HG02870 (cell line): Measurements from ENCODE around the gene ANKFN1.
"Not testable (repeated sequence)": the region's sequence is repeated elsewhere in the genome, so short reads cannot be mapped to it uniquely, and the experiment has no call there.

ENCODE experiments used
- ATAC-seq: cut with Tn5 transposase; IDR thresholded peaks from one replicate; pipeline ENCODE4 v1.9.1; 2021; ENCODE audit warnings: mild to moderate bottlenecking, moderate library complexity; ENCODE audit not compliant: unreplicated experiment

Gene ANKFN1

DNA sequence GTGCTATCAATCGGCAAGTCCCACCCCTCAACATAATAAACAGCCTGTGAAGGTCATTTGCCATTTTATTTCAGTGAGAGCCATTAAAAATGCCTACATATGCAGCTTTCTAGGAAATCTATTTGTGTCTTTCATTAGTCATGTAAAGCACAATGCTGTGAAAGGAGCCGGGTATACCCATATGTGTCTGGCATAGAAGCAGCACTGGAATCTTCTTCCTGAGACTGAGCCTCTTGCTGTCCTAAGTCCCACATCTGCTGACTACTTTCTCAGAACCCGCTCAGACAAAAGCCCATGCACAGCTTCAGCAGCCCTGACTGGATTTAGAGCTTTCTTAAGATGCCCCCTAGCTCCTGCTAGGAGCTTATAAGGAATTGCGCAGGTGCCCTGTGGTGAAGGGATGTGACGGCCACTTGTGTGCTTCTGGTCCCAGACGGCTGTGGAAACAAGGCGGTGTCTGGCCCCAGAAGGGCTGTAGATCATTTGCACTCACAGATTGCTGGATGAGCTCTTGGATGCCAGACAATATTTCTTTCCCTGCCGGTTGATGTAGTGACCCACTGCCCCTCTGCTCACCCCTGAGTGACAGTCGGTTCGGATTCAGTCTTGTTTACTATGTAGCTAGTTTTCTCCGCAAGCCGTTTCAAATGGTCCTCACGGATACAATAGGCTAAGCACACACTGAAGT is 172.2 kb downstream of the ANKFN1 start:
- ATAC-seq, result no peak

DNA sequence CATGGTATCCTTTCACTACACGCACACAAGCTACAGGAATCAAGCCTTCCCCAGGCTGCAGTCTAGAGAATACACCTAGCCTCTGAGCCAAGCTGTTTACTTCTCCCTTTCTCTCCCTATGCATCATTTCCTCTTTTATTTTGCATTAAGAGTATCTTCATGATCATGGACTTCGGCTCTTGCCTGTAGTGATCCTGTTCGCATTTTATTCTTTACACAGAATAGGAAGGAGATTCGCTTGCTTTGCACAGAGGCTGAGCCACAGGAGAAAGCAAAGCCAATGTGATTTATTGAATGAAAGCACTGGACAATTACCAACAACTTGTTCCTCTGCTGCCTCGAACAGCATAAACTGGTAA is 172.7 kb downstream of the ANKFN1 start:
- ATAC-seq, result no peak

GRCh38 chr17:56347639-56348038 is 194.4 kb downstream of the ANKFN1 start:
- no peak for ATAC-seq

DNA sequence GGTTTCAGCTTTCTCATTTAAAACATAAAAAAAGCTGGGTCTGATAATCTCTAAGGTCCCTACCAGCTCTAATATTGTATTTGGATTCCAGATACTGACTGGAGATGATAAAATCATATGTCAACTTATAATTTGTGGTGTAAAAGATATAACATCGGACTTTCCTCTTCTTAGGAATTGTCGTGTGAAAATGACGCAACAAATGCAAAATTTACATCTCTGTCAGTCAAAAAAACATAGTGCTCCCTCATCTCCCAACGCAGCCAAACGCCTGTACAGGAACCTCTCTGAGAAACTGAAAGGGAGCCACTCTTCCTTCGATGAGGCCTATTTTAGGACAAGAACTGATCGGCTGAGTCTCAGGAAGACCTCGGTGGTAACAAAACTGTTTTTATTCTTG is 197.3 kb downstream of the ANKFN1 start:
- ATAC-seq, result no peak

- no peak for ATAC-seq
Observed at GRCh38 chr17:56351675-56352074, 198.4 kb downstream of the ANKFN1 start.

DNA sequence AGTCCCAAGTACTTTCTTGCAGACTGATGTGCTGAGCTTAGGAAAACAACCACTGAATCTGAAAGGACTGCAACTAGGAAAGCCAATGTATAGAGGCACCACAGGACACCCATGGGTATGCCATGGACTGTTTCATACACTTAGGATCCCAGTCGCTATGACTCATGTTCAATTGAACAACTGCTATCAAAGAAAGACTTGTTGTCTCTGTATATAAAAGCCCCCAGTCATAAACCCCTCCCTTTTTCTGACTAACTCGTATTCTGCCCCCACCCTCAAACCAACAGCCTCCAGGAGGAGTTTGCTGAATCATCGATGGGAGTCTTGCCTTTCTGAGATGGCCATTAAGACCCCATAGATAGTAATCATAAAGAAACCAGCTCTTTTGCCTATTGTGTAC is 205.4 kb downstream of the ANKFN1 start:
- ATAC-seq, result no peak

- peak; percentile 65 for ATAC-seq
Observed at GRCh38 chr17:56359518-56359917, 206.2 kb downstream of the ANKFN1 start.

- ATAC-seq, result no peak
Observed at GRCh38 chr17:56367366-56367765, 214.1 kb downstream of the ANKFN1 start.

- no peak for ATAC-seq
Observed at GRCh38 chr17:56373981-56374833, 220.9 kb downstream of the ANKFN1 start.

- no peak for ATAC-seq
Observed at GRCh38 chr17:56389356-56389755, 236.1 kb downstream of the ANKFN1 start.

GRCh38 chr17:56392321-56392720 is 239.0 kb downstream of the ANKFN1 start:
- no peak for ATAC-seq

DNA sequence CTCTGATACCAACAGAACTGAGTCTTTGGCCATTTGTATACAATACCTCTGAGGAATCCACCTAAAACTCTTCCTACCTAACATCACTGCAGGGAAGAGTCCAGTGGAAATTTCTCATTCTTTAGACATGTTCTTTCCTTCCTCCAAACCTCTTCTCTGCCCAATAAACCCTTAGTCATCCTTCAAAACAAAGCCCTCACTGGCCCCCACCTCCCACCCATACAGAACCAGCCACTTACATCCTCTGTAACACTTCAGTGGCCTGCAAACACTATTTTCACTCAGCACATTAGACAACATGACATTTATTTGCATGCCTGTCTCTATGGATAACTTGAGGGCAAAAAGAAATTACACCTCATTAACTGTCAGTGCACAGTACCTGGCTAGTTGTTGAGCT is 239.9 kb downstream of the ANKFN1 start:
- ATAC-seq, result no peak

GRCh38 chr17:56395787-56396186 is 242.5 kb downstream of the ANKFN1 start:
- no peak for ATAC-seq

GRCh38 chr17:56407086-56407485 is 253.8 kb downstream of the ANKFN1 start:
- no peak for ATAC-seq

DNA sequence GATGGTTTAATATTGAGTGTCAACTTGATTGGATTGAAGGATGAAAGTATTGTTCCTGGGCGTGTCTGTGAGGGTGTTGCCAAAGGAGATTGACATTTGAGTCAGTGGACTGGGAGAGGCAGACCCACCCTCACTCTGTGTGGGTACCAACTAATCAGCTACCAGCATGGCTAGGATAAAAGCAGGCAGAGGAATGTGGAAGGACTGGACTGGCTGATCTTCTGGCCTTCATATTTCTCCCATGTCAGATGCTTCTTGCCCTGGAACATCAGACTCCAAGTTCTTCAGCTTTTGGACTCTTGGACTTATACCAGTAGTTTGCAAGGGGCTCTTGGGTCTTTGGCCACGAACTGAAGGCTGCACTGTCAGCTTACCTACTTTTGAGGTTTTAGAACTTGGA is 259.1 kb downstream of the ANKFN1 start:
- not testable (repeated sequence) for ATAC-seq

GRCh38 chr17:56416682-56417351 is 263.5 kb downstream of the ANKFN1 start:
- ATAC-seq, result no peak

DNA sequence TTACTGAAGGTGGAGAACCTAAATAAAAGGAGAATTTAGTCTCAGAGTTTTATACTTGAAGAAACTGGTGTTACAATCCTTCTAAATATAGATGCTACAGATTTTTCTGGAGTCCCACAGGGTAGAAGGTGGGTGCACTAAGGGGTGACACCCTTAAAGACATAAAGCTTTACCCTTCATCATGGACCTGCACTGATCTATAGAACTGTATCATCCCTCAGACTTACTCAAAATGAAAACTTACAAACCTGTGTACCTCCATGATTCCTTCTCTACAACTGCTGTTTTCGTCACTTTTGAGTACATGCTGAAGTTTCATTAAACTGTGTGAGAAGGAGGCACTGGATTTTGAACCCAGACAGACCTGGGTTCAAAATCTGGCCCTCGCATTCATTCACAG is 270.7 kb downstream of the ANKFN1 start:
- ATAC-seq, result no peak

DNA sequence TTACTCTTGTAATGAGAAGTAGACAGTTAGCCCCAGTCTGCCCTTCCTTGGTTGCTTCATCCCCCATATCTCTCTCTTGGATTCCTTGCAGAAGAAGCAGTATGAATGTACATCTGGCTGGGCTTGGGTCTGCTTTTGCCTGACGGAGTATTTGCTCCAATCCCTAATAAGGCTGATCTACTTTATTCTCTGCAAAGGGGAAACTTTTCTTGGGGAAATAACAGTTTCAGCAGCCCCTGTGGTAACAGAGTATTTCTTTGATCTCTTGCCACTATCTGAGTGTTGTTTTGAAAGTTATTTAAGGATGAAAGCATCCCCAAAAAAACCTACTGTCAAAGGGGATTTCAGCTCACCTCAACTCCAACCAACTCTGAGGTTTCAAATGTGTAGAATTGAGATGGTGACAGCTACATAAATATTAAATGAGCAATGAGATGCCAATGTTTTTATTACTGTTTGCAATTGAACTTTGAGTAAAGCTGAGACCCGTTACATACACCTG is 271.3 kb downstream of the ANKFN1 start:
- ATAC-seq, result peak; percentile 37

GRCh38 chr17:56425483-56425882 is 272.2 kb downstream of the ANKFN1 start:
- no peak for ATAC-seq

- no peak for ATAC-seq
Observed at GRCh38 chr17:56426901-56427300, 273.6 kb downstream of the ANKFN1 start.

GRCh38 chr17:56431736-56432135 is 278.5 kb downstream of the ANKFN1 start:
- ATAC-seq, result no peak

DNA sequence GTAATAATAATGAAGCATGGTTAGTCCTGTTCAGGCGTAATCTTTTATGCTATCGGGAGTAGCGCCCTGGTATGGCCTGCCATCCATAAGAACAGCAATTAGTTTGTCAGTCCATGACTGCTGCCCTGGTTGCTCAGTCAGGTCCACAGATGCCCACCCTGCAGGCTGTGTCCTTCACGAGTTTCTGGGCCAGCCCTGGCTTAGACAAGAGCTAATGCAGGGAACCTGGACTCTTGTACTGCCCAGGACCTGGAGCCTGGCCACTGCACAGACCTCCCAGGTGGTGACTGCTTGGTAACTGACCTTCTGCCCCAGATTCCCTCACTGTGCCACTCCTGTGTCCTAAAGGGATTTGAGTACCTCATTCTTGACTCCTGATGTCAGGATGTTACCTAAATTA is 279.2 kb downstream of the ANKFN1 start:
- no peak for ATAC-seq
